ENCODE results near the gene USP49.

The USP49 gene

GRCh38 chr6:41936073-41936837 lies 41.1 kb upstream of the USP49 start:
- Histone ChIP-seq H3K27ac (ENCODE audit: low read length) (0 out of 2 replicates have a peak overlapping the region, but pooled peaks have one; percentile 3), H3K79me2 (ENCODE audit: low read length) (peaks cover 17% of the 10 kb centered on the region; the same call in 1 of the 2 replicates), H2AFZ (ENCODE audit: low read depth, low read length) (no peak overlapping the region), H3K9ac (ENCODE audit: low read length) (no peak overlapping the region), H4K20me1 (ENCODE audit: insufficient read depth, low read length) (peaks cover 7% of the 10 kb centered on the region), H3K4me3 (ENCODE audit: low read length) (no peak overlapping the region), H3K9me3 (ENCODE audit: insufficient read depth, low read length) (no peaks in the 10 kb centered on the region), H3K4me1 (ENCODE audit: low read length) (peaks cover 12% of the 10 kb centered on the region), H3K27me3 (ENCODE audit: low read depth, low read length) (no peaks in the 10 kb centered on the region), H3K4me2 (ENCODE audit: low read length) (no peak overlapping the region), H3K36me3 (replicated peaks; ENCODE audit: low read depth, low read length) (peaks cover 40% of the 10 kb centered on the region)
- TF ChIP-seq CTCF (IDR thresholded peaks at IDR 0.05; ENCODE audit: low read depth, low read length) = peak; percentile 77
- TF ChIP-seq EZH2phosphoT487 (IDR thresholded peaks at IDR 0.05; ENCODE audit: low read depth) = no peak

- Histone ChIP-seq H3K27ac (ENCODE audit: low read length) (0 out of 2 replicates have a peak overlapping the region, but pooled peaks have one; percentile 3), H3K79me2 (ENCODE audit: low read length) (peaks cover 12% of the 10 kb centered on the region; the same call in 1 of the 2 replicates), H3K9me3 (ENCODE audit: insufficient read depth, low read length) (no peaks in the 10 kb centered on the region), H3K27me3 (ENCODE audit: low read depth, low read length) (no peaks in the 10 kb centered on the region), H3K9ac (ENCODE audit: low read length) (no peak overlapping the region), H3K4me3 (ENCODE audit: low read length) (no peak overlapping the region), H3K4me1 (ENCODE audit: low read length) (peaks cover 12% of the 10 kb centered on the region), H3K4me2 (ENCODE audit: low read length) (no peak overlapping the region), H3K36me3 (replicated peaks; ENCODE audit: low read depth, low read length) (peaks cover 46% of the 10 kb centered on the region), H4K20me1 (ENCODE audit: insufficient read depth, low read length) (peaks cover 10% of the 10 kb centered on the region), H2AFZ (ENCODE audit: low read depth, low read length) (no peak overlapping the region)
- TF ChIP-seq CTCF (IDR thresholded peaks at IDR 0.05; ENCODE audit: low read depth, low read length) = no peak
- no peak for TF ChIP-seq EZH2phosphoT487 (IDR thresholded peaks at IDR 0.05; ENCODE audit: low read depth)
These were observed 40.5 kb upstream of the USP49 start for GRCh38 chr6:41935685-41936072.

- no peak overlapping the region for H3K27ac ChIP-seq (ENCODE audit: low read length)
- no peak overlapping the region for H3K4me3 ChIP-seq (ENCODE audit: low read length)
- H3K79me2 ChIP-seq (ENCODE audit: low read length) = peaks cover 10% of the 10 kb centered on the region; the same call in 1 of the 2 replicates
These were observed 40.0 kb upstream of the USP49 start for GRCh38 chr6:41935193-41935574.

More at GRCh38 chr6:41935193-41935574, 40.0 kb upstream of the USP49 start:
- H3K36me3 ChIP-seq (replicated peaks; ENCODE audit: low read depth, low read length) = peaks cover 51% of the 10 kb centered on the region
- H4K20me1 ChIP-seq (ENCODE audit: insufficient read depth, low read length) = peaks cover 10% of the 10 kb centered on the region
- H3K27me3 ChIP-seq (ENCODE audit: low read depth, low read length) = no peaks in the 10 kb centered on the region
- no peaks in the 10 kb centered on the region for H3K9me3 ChIP-seq (ENCODE audit: insufficient read depth, low read length)
- peaks cover 8% of the 10 kb centered on the region for H3K4me1 ChIP-seq (ENCODE audit: low read length)
- H3K9ac ChIP-seq (ENCODE audit: low read length) = no peak overlapping the region
- TF ChIP-seq EZH2phosphoT487 (IDR thresholded peaks at IDR 0.05; ENCODE audit: low read depth) = no peak
- TF ChIP-seq CTCF (IDR thresholded peaks at IDR 0.05; ENCODE audit: low read depth, low read length) = no peak
- no peak overlapping the region for H3K4me2 ChIP-seq (ENCODE audit: low read length)
- no peak overlapping the region for H2AFZ ChIP-seq (ENCODE audit: low read depth, low read length)
